ENCODE results near the gene GANC.

GRCh38 chr15:42375941-42376340 lies 102.9 kb downstream of the GANC start:
- TF ChIP-seq POLR2AphosphoS5 (IDR thresholded peaks at IDR 0.05; ENCODE audit: low read depth, low read length) (no peak), REST (IDR thresholded peaks at IDR 0.05; ENCODE audit: insufficient read depth in 1 of 2, low read depth in 2 of 2, low read length in 2 of 2) (no peak), SIN3A (IDR thresholded peaks at IDR 0.05; ENCODE audit: borderline replicate concordance, insufficient read depth, low read length) (no peak)
